ENCODE data around the gene GPNMB.
"Not testable (repeated sequence)": the region's sequence is repeated elsewhere in the genome, so short reads cannot be mapped to it uniquely, and the experiment has no call there.

GPNMB gene

DNA sequence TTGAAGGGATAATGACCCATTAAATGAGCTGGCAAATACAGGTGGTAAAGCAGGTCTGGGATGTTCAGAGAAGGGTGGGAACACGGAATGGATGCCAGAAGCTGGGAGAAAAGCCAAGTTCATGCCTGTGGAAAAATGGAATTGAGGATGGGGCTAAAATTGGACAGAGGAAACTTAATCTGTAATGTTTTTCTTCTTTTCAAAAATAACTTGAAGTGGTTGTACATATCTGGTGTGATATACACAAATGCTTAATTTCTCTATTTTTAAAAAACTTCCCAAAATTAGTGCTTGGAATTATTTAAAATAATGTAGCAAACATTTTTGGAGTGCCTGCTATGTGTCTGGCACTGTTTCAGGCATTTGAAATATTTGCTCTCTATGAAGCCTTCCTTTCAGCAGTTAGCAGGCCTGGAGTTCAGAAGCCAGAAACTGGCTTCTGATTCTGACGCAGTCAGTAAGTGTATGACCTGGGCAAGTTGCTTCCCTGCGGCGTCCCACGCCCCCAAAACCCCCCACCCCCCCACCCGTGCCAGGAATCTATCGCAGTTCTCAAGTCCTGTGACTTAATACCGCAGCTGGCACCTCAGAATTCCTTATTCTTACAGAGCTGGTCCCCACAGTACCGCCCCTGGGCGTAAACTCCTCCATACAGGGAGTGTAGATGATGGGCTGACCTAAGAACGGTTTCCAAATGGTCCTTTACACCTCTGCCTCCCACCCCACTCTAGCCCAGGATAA, 51.7 kb downstream of the GPNMB start:
- H3K4me3 Mint-ChIP-seq: peak overlapping the region; percentile 83 to 88
- no peak for DNase-seq
- no peak for ATAC-seq
- peaks cover 37% of the 10 kb centered on the region for H3K4me1 Mint-ChIP-seq
- H3K27me3 Mint-ChIP-seq: no peaks in the 10 kb centered on the region
- H3K9me3 Mint-ChIP-seq: peaks cover 0 to 4% of the 10 kb centered on the region in 2 donors
- peak overlapping the region; percentile 81 to 94 for H3K27ac Mint-ChIP-seq

GRCh38 chr7:23298885-23299769, 52.6 kb downstream of the GPNMB start, which contains the start of gene MALSU1:
Gene MALSU1, plus strand, starts transcription at chr7:23299339. Its CDS starts 14 bp downstream, at chr7:23299353.
- ATAC-seq: peak; percentile 98

GRCh38 chr7:23299770-23300300, 53.3 kb downstream of the GPNMB start:
- Mint-ChIP-seq H3K4me3 (peak overlapping the region; percentile 83 to 88), H3K4me1 (peaks cover 48% of the 10 kb centered on the region), H3K9me3 (peaks cover 0 to 4% of the 10 kb centered on the region in 2 donors), H3K27ac (peak overlapping the region; percentile 81 to 94), H3K27me3 (no peaks in the 10 kb centered on the region)
- DNase-seq: peak in 1 of 2 donors; percentile 10
- peak; percentile 13 for ATAC-seq

More at GRCh38 chr7:23298885-23299769, 52.6 kb downstream of the GPNMB start, which contains the start of gene MALSU1:
- Mint-ChIP-seq H3K4me1 (peaks cover 41% of the 10 kb centered on the region), H3K27ac (peak within 1 kb of the TSS; percentile 81 to 94), H3K27me3 (no peaks in the 10 kb centered on the region), H3K4me3 (peak within 1 kb of the TSS; percentile 83 to 88), H3K9me3 (peaks cover 0 to 4% of the 10 kb centered on the region in 2 donors)
- DNase-seq: peak; percentile 94 to 96

- H3K9me3 Mint-ChIP-seq: no peaks in the 10 kb centered on the region
- peaks cover 46% of the 10 kb centered on the region for H3K4me1 Mint-ChIP-seq
- H3K27ac Mint-ChIP-seq: peak overlapping the region in 1 of 2 donors; percentile 40
- ATAC-seq (peak; percentile 73), DNase-seq (no peak)
- H3K4me3 Mint-ChIP-seq: peak overlapping the region in 1 of 2 donors; percentile 38
- H3K27me3 Mint-ChIP-seq: no peaks in the 10 kb centered on the region
Measured at GRCh38 chr7:23306936-23307521, 60.5 kb downstream of the GPNMB start.

- Mint-ChIP-seq H3K27me3 (no peaks in the 10 kb centered on the region), H3K9me3 (no peaks in the 10 kb centered on the region), H3K27ac (no peak overlapping the region), H3K4me1 (peaks cover 32% of the 10 kb centered on the region), H3K4me3 (no peak overlapping the region)
- no peak for DNase-seq
- no peak for ATAC-seq
Measured at GRCh38 chr7:23308754-23309153, 62.2 kb downstream of the GPNMB start.

- H3K4me1 Mint-ChIP-seq: peaks cover 11% of the 10 kb centered on the region
- not testable (repeated sequence) for DNase-seq, ATAC-seq, H3K27me3 Mint-ChIP-seq, H3K9me3 Mint-ChIP-seq, H3K4me3 Mint-ChIP-seq, H3K27ac Mint-ChIP-seq
Measured at GRCh38 chr7:23312141-23312540, 65.6 kb downstream of the GPNMB start.

- H3K27ac Mint-ChIP-seq: no peak overlapping the region
- DNase-seq: no peak
Measured at GRCh38 chr7:23315366-23315765, 68.8 kb downstream of the GPNMB start.

More at GRCh38 chr7:23315366-23315765, 68.8 kb downstream of the GPNMB start:
- Mint-ChIP-seq H3K4me3 (no peak overlapping the region), H3K9me3 (no peaks in the 10 kb centered on the region), H3K27me3 (no peaks in the 10 kb centered on the region), H3K4me1 (peaks cover 13% of the 10 kb centered on the region)
- no peak for ATAC-seq
